GM18499 (cell line): ENCODE measurements around the gene TBCD.

Source experiments
- ATAC-seq: cut with Tn5 transposase; IDR thresholded peaks from one replicate; pipeline ENCODE4 v1.9.1; 2021; ENCODE audit warnings: moderate number of reproducible peaks; ENCODE audit not compliant: insufficient read depth, unreplicated experiment

The TBCD gene

DNA sequence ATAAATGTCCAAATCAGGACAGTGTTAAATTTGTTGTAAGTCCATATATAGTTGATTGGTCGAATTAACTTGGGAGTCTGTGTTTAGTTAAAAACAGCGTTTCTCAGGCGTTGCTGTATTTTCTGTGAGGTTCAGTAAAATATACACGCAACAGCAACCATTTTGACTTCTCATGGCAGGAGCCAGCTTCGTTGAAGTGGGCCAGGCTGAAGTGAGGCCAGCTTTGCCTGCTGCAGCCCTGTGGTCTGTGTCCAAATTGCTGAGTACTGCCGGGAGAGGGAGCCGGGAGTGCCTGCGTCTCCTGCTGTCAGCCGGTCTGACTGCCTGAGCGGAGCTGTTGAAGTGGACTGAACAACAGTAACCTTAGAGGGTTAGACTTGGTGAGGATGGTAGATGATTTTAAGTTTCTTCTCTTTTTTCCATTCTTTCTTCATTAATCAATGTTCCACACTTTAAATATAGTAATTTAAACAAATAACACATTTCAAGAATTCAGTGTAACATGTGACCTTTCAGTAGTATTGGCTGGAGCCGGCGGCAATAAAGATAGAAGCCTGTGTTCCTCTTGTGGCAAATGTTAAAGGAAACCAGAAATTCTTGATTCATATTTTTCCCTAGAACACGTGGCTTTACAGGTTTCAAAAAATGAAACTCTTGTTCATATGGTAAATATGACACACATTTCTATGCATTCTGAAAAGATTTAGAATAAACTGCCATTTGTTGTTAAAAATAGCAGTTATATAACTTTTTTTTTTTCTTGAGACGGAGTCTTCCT is 124.9 kb downstream of the TBCD start:
- no peak for ATAC-seq

DNA sequence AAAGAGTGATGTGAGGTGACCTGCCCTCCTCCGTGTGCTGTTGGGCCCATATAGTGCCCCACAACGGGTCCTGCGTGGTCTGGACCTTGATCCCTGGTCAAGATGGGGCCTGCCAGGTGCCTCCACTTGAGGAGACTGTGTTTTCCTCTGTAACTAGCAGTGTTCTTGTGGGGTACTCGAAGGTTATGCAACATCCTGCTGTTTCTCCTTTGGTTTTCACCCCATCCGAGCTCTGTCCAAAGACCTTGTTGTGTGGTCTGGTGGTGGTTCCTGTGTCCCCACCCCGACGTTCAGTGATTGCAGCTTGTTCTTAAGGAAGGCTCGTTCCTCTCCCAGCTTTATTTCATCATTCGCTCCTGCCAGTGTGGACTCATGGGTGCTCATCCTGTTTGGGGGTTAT is 126.7 kb downstream of the TBCD start:
- ATAC-seq = no peak

DNA sequence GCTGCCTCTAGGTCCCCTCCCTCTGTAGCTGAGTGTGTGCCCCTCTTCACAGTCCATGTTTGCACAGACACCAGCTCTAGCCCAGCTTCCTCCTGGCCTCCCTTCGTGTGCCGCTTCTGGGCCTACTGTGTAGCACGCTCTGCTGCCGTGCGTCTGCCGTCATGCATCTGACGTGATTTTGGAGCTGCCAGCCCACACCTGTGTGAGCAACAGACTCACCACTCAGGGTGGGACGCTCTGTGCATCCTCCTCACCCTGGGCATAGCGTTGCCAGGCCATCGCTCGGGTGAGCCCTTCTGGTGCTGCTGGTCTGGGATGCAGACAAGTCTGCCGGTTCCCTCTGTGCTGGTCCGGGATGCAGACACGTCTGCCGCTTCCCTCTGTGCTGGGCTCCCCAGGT is 127.4 kb downstream of the TBCD start:
- ATAC-seq = no peak

DNA sequence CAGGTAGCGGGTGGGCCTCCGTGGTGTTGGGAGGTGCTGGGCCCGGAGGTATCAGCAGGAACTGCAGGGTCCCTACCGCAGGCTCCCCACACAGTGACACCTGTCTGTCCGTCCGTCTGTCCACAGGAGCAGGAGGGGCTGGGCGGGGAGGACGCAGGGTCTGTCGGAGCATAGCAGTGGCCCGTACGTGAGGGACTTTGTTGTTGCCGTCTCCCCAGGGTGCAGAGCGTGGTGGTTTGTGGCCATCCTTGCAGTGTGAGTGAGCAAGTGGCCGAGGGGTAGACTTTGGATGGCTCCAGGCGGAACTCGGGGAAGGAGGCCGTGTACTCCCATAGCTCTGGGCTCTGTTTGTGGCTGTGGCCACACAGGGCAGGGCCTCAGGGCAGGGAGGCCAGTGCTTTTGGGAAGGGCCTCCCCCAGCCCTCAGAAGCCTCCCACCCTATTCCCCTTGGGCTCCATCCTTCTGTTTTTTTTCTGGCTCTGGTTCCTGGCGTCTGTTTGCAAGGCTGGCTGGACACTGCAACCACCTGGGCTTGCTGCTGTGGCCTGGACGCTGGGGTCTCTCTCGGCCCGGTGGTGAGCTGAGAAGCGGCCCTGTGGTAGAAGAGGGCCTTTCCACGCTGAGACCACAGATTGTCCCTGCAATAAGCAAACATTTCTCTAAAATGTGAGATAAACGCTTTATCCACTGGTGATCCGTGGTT is 128.9 kb downstream of the TBCD start:
- no peak for ATAC-seq

DNA sequence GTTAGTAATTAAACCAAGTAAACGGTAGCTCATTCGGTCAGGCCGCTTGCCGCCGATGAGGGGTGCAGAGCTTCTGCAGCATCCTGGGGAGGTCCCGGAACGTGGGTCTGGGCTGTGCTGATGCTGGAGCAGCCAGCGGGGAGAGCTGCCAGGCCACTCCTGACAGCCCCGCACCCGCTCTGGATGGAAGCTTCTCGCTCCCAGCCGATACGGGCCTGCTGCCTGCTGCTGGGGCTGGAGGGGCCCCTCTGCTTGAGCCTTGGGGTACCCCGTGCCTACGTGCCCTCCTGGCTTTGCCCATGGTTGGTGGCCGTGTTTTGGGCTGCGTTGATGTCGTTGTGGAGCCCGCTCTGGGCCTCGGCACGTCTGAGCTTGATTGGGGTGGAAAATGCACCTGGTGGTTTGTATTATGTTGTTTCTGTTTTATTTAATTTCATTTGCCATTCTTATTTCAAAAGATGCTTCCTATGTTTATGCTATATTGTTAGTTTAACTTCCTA is 129.5 kb downstream of the TBCD start:
- no peak for ATAC-seq

DNA sequence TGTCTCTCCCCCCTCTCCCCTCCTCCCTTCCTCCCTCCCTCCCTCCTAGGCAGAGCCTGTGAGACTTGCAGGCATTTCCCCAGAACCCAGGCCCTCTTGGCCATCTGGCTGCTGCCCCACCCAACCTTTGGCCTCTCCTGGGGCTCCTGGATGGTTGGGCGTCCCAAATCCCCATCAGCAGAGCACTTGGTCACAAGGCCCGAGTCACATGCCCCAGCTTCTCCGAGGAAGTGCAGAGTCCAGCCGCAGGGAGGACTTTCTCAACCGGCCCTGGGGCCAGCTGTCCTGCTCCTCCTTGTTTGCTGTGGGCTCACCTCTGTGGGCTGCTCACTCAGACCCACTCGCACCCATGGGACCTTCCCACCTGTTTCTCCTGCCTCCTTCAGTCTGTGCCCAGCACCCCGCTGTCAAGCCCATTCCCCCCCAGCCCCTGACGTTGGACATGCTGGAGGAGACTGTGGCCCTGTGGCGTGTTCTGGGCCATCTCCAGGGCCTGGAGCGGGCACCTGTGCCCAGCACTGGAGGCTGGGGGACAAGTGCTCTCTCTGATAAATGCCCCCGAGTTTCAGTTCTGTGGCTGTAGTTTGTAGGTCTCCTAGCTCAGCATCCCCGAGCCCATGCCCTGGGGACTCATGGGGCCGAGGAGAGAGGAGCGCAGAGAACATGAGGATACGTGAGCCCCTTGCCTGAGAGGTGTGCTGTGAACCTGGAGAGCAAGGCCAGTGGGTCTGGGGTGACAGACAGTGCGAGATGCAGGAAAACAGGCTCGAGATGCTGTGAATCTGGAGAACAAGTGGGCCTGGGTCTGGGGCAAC is 130.2 kb downstream of the TBCD start:
- no peak for ATAC-seq

DNA sequence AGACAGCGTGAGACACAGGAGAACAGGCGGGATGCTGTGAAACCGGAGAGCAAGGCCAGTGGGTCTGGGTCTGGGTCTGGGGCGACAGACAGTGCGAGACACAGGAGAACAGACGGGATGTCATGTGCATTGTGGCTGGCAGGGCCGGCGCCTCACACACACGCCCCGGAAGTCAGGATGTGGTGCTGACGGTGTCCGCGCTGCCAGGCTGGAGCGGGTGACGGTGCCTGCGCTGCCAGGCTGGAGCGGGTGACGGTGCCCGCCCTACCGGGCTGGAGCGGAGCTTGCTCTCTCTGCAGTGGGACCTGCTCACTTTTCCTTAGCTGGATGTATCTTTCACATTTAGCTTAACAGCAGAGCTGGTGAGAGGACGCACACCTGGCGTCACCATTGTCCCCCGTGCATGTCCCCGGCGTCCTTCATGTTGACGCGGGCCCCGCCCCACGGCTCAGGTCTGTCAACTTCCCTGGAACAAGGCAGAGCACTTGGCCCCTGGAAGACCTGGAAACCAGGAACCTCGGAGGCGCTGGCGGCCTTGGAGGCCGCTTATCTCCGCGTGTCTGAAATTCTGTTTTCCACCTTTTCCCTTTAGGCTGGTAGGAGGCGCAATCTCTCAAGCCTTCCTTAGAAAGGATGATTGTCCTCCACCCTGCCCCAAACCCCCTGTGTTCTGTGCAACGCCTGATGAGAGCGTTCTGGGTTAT is 131.0 kb downstream of the TBCD start:
- no peak for ATAC-seq

DNA sequence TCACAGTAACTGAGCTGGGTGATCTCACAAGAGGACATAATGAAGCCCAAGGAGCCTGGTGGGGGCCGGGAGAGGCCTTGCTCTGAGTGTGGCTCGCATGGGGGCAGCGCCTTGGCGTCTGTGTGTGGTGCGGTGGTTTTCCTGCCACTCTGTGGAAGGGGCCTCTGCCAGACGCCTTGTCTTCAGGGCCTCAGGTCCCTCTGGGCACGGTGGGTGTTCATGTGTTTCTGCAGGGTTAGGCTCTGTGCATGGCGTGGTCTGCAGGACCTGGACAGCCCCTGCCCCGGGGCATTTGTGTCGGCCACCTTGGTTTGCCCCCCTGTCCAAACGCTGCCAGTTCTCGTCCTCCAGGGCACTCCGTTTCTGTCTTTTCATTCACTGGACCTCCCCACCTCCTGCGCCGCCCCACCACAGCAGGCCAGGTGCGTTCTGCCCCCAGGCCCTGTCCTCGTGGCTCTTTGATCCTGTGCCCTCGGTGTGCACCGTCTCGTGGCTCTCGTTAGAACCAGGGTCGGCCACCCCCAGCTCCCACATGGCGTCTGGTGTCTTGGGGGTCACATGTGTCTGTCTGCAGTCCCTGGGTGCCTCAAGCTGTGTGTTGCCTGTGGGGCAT is 131.7 kb downstream of the TBCD start:
- no peak for ATAC-seq

DNA sequence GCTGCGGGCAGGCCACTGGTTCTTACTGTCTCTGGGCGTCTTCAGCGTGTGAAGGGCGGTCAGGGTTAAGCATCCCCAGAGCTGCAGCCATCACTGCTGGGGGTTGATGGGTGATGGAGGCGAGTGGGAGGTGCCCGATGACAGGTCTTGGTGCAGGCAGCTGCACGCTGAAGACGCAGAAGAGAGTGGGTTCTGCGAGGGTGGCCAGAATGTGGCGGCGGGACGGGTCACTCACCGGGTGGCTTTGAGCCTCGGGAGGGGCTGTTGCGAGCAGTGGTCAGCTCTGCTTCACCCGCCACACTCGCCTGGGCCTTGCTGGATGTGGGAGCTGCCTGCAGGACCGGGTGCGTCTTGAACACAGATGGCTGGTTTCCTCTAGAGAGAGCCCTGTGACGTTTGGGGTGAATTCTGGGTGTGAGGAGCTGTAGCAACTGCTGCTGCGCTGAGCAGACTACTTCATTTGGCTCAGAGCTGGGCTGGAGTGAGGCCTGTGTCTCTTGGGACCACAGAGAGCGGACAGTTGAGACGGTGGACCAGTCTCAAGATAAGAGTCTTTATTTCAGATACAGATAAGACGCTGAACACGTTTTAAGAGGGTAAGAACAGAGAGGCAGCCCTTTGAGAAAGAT is 132.6 kb downstream of the TBCD start:
- no peak for ATAC-seq

DNA sequence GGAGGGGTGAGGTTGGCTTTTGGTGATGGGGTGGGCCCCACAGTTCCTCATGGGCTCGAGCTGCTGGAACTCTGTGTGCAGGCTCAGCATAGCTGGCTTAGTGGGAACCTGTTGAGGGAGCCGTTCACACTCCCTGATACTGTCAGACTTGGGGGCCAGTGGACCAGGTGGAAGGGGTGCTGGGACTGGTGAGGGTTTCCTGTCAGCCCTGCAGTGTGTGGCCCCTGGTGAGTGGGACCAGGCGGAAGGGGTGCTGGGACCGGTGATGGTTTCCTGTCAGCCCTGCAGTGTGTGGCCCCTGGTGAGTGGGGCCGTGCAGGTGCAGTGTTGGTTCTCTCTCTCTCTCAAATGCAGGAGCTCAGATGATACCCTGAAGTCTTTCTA is 133.1 kb downstream of the TBCD start:
- ATAC-seq = no peak

DNA sequence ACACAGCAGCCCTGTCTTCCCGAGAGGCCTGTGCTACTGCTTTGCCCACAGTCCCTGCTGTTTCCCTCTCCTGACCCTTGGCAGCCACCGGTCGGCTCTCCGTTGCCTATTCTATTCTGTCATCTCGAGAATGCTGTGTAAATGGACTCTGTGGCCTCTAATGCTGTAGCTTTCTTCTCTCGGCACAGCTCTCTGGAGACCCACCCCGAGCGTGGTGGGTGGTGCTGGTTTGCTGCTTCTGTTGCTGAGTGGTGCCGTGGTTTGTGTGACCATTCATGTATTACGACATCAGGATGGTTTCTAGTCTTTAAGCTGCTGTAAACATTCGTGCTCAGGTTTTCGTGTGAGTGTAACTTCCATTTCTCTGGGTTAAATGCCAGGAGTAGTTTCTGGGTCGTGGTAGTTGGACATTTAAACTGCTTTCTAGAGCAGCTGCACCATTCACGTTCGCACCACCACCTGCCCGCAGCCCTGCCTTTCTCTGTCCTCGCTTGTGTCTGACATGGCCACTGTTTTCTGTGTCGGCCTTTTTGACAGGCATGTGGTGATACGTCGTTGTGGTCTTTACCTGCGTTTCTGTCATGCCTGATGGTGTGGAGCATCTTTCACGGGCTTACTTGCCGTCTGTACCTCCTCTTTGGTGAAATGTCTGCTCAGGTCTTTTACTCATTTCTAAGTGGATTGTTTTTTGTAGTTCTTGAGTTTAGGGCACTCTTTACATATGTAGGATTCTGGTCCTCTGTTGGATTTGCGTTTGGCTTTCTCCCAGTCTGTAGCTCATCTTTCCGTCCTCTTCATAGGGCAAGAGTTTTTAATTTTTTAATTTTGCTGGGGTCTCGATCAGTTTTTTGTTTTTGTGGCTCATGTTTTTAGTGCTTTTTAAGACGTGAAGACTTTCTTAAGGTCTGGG is 135.6 kb downstream of the TBCD start:
- ATAC-seq = no peak

DNA sequence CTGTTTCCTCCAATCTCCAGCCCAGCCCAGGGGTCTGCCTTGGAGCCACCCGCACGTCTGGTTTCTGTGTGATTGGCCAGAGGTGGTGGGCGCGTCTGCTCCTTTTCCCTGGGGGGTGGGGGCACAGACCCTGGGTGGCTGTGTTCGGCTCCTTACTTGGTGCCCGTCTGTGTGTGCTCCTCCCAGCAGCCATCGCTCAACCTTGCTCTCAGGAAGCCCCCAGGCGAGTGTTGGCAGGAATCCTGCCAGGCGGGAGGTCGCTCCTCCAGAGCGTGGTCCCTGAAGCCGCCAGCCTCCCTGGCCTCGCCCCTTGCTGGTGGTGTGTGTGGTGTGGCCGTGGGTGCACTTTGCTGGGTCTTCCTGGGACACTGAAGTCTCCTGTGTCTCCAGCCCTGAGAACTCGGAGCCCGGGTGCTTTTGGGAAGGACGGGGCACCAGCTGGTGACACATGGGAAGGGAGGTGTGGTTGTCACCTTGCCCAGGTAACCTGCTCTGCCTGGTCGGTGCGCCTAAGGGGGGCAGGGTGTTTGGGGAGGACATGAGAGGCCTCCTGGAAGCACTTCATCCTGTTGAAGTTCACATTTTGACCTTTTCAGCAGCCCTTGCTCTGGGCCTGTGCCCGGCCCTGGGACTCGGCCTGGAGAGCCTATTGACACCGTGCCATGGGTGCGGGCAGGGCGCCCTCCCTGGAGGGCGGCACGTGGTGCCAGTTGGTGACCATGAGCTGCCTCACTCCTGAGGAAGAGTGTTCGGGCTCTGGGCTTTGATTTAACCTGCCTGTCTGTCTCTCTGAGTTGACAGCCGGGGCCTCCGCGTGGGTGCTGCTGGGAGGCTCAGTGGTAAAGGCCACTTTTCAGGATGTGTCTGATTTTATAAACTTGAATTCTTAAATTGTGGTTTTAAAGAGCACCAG is 137.0 kb downstream of the TBCD start:
- ATAC-seq = no peak

DNA sequence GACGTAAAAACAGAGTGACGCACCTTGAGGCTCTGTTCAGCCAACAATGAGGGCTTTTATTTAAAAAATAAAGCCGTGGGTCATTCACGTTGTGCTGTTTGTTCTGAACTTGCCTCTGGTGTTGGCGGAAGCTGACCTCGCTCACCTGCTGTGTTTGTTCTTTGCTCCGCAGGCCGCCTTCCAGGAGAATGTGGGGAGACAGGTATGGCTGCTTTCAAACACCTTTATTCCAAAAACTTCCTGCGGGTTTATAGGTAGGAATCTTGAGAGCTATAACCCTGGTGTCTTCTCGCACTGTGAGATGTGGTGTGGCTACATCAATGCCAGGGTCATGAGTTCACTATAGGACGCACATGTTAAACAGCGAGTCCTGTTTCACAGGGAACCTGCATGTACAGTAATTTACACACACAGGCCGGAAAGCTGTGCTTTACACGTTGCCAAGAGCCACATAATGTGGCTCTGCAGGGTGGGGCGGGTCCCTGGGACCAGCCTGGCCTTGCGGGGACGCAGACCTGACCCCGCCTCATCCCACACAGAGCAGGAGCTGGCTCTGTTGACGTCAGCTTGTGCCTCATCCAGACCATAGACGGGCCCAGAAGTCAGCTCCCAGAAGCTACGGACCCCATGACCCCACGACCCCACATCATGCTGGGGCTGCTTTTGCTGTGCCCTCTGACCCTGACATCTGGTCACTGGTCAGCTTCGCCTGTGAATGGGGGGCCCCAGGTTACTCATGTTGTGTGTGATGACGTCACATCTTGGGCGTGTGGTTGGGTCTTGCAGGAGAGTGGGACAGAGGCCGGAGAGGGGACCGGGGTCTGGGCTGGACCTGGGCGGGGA is 137.9 kb downstream of the TBCD start:
- ATAC-seq = no peak

DNA sequence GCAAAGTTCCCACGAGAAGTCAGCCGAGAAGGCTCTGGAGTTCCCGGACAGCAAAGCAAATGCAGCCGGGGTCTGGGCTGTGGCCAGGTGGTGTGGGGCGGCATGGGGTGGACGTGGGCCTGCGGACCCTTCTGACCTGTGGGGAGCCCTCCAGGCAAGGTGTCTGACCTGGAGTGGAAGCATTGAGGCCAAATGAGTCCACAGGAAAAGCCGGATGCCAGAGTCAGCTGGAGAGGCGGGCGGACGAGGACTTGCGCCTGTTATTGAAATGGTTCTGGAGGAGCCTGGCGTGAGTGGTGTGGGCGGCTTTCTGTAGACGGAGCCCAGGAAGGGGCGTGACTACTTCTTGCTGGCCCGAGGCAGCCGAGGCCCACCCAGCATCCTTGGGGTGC is 138.5 kb downstream of the TBCD start:
- no peak for ATAC-seq

DNA sequence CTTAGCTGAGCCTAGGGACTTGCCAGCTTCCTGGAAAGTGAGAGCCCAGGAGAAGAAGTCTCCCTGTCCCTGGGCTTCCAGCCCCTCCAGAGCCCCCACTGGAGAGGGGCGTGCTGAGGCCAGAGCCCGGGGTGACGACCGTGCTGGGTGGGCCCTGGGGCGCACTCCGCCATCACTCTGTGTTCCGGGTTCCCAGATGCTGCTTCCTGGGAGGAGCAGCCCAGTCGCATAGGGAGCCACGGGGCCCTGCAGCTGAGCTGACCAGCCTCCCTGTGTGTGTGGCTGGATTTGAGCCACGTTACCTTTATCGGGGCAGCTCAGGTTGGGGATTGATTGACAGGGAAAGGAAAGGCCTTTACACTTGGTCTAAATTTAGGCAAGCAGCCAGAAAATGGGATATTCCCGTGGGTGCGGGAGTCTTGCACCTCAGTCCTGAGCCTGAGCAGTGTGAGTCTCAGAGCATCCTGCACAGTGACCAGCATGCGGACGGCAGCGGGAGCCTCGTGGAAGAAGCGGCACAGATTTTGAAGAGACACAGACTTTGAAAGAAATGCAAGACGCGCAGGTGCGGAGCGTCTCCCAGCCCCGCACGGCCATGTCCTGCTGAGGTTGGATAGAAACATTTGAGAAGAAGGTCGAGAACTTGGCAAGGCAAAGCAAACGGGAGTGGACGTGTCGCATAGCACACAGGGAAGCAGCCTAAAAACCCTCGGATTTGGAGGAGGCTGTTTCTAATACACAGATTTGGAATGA is 139.2 kb downstream of the TBCD start:
- ATAC-seq = no peak

DNA sequence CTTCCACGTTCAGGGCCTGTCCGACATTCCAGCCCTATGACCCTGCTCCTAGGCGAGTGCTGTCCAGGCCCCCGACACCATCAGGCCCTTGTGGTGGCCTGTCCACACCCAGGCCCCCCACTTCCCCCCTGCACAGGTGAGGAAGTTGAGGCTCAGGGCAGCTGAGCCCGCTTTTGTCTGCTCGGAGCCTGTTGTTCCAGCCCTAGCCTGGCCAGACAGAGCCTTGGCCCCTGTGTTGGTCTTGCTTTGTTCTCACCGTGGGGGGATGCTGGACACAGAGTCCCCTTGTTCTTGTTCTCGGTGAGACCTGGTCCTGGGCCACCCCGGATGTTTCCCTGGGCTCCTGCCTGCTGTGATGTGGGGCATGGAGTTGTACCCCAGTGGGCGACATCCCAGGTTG is 140.0 kb downstream of the TBCD start:
- no peak for ATAC-seq
